ENCODE results near the gene DELE1. TPM values are rescaled to one million over a fixed set of nuclear protein-coding genes. Genes with fewer than 3 reads are reported as not detected.
A peak's percentile ranks its signal among the peaks of the same experiment; 100 is the strongest.

DELE1 gene
- total RNA-seq, 1 experiment from 2014 or later = 81.5 TPM

DNA sequence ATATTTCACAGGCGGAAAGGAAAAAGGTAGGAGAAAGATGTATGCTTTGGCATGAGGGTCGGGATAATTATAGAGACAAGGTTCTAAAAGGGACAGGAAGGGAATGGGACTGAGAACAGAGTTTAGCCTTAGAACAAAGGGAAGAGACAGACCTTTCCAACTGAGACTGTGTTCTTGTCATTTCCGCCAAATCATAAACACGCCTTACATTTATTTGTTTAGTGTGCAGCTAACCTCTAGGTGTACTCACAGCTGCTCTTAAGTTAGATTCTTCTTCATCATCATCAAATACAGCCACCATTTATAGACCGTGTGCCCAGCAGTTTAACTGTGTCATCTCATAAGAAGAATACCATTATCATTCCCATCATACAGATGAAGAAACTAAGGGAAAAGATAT lies 5.9 kb upstream of the DELE1 start:
- ChIA-PET POLR2A (no interaction called here), CTCF (interaction anchor here (1.2 to 7.8 kb wide), 2 partner anchors 28 to 37 kb away, joined by 3 to 74 read pairs; partner anchors contain the start of gene PCDH1)
- no peak overlapping the region for H3K4me3 Mint-ChIP-seq
- no peak for ATAC-seq
- peaks cover 31% of the 10 kb centered on the region for H3K4me1 Mint-ChIP-seq
- no peak overlapping the region for H3K27ac Mint-ChIP-seq
- no peak for DNase-seq (ENCODE audit: low spot score)
- H3K27me3 Mint-ChIP-seq (ENCODE audit: low read depth) = peaks cover 24% of the 10 kb centered on the region
- no peaks in the 10 kb centered on the region for H3K9me3 Mint-ChIP-seq
- H3K36me3 Mint-ChIP-seq = no peaks in the 10 kb centered on the region
- TF ChIP-seq, protein P1, sequence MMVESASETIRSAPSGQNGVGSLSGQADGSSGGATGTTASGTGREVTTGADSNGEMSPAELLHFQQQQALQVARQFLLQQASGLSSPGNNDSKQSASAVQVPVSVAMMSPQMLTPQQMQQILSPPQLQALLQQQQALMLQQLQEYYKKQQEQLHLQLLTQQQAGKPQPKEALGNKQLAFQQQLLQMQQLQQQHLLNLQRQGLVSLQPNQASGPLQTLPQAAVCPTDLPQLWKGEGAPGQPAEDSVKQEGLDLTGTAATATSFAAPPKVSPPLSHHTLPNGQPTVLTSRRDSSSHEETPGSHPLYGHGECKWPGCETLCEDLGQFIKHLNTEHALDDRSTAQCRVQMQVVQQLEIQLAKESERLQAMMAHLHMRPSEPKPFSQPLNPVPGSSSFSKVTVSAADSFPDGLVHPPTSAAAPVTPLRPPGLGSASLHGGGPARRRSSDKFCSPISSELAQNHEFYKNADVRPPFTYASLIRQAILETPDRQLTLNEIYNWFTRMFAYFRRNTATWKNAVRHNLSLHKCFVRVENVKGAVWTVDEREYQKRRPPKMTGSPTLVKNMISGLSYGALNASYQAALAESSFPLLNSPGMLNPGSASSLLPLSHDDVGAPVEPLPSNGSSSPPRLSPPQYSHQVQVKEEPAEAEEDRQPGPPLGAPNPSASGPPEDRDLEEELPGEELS (CRISPR knock-in tag; IDR thresholded peaks at IDR 0.05) = no peak
- TF ChIP-seq NR3C1 (CRISPR knock-in tag; conservative IDR thresholded peaks at IDR 0.05; ENCODE audit: low read depth) = no peak
- no peak for TF ChIP-seq ZNF263 (CRISPR knock-in tag; IDR thresholded peaks at IDR 0.05; ENCODE audit: low read depth)
- TF ChIP-seq, protein P2, sequence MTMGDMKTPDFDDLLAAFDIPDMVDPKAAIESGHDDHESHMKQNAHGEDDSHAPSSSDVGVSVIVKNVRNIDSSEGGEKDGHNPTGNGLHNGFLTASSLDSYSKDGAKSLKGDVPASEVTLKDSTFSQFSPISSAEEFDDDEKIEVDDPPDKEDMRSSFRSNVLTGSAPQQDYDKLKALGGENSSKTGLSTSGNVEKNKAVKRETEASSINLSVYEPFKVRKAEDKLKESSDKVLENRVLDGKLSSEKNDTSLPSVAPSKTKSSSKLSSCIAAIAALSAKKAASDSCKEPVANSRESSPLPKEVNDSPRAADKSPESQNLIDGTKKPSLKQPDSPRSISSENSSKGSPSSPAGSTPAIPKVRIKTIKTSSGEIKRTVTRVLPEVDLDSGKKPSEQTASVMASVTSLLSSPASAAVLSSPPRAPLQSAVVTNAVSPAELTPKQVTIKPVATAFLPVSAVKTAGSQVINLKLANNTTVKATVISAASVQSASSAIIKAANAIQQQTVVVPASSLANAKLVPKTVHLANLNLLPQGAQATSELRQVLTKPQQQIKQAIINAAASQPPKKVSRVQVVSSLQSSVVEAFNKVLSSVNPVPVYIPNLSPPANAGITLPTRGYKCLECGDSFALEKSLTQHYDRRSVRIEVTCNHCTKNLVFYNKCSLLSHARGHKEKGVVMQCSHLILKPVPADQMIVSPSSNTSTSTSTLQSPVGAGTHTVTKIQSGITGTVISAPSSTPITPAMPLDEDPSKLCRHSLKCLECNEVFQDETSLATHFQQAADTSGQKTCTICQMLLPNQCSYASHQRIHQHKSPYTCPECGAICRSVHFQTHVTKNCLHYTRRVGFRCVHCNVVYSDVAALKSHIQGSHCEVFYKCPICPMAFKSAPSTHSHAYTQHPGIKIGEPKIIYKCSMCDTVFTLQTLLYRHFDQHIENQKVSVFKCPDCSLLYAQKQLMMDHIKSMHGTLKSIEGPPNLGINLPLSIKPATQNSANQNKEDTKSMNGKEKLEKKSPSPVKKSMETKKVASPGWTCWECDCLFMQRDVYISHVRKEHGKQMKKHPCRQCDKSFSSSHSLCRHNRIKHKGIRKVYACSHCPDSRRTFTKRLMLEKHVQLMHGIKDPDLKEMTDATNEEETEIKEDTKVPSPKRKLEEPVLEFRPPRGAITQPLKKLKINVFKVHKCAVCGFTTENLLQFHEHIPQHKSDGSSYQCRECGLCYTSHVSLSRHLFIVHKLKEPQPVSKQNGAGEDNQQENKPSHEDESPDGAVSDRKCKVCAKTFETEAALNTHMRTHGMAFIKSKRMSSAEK (CRISPR knock-in tag; IDR thresholded peaks at IDR 0.05; ENCODE audit: borderline replicate concordance) = no peak
- TF ChIP-seq SMAD4 (CRISPR knock-in tag; IDR thresholded peaks at IDR 0.05) = no peak
- TF ChIP-seq, protein P3, sequence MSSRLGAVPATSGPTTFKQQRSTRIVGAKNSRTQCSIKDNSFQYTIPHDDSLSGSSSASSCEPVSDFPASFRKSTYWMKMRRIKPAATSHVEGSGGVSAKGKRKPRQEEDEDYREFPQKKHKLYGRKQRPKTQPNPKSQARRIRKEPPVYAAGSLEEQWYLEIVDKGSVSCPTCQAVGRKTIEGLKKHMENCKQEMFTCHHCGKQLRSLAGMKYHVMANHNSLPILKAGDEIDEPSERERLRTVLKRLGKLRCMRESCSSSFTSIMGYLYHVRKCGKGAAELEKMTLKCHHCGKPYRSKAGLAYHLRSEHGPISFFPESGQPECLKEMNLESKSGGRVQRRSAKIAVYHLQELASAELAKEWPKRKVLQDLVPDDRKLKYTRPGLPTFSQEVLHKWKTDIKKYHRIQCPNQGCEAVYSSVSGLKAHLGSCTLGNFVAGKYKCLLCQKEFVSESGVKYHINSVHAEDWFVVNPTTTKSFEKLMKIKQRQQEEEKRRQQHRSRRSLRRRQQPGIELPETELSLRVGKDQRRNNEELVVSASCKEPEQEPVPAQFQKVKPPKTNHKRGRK (CRISPR knock-in tag; IDR thresholded peaks at IDR 0.05; ENCODE audit: borderline replicate concordance) = no peak
- no peak for TF ChIP-seq FOXP1 (CRISPR knock-in tag; IDR thresholded peaks at IDR 0.05; ENCODE audit: borderline replicate concordance)
- TF ChIP-seq KAT7 (CRISPR knock-in tag; IDR thresholded peaks at IDR 0.05; ENCODE audit: borderline replicate concordance) = no peak
- TF ChIP-seq FOXJ3 (CRISPR knock-in tag; IDR thresholded peaks at IDR 0.05; ENCODE audit: borderline replicate concordance) = no peak
- no peak for TF ChIP-seq RELA (CRISPR knock-in tag; IDR thresholded peaks at IDR 0.05; ENCODE audit: borderline replicate concordance)
- TF ChIP-seq, protein P4, sequence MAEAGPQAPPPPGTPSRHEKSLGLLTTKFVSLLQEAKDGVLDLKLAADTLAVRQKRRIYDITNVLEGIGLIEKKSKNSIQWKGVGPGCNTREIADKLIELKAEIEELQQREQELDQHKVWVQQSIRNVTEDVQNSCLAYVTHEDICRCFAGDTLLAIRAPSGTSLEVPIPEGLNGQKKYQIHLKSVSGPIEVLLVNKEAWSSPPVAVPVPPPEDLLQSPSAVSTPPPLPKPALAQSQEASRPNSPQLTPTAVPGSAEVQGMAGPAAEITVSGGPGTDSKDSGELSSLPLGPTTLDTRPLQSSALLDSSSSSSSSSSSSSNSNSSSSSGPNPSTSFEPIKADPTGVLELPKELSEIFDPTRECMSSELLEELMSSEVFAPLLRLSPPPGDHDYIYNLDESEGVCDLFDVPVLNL (CRISPR knock-in tag; IDR thresholded peaks at IDR 0.05; ENCODE audit: borderline replicate concordance, low read depth) = no peak

DNA sequence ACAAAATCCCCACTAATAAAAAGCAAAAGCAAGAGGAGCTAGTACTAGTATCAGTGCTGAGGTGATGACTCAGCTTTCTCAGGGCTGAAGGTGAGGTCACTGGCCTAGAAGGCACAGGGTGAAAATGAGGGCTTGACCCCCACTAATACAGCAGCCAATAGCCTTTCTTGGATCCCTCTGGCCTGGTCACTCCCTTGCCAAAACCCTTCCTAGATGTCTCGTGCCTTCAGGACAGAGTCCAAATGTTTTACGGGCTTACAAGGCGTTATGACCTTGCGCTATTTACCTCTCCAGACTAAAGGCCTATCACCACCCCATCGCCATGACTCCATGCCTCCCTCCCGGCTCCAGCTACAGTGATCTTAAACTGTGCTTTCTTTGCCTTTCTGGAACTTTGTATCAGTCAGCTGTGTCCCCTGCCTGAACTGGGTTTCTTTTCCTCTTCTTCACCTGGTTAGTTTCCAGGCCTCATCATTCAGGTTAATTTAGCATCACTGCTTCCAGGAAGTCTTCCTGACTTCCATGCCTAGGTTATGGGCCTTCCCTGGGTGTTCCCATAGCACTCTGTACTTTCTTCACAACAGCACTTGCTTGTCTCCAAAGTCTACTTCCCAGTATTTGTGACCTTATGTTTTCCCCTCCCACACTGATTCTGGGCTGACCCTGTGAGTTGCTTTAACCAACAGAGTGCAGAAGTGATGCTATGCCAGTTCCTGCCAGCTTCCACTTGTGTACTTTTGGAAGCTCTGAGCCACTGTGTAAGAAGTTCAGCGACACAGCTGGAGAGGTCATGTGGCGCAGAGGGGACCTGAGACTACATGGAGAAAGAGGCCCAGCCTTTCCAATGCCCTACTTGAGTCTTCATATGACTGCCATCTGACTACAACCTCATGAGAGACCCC lies 4.2 kb upstream of the DELE1 start:
- ChIA-PET POLR2A (no interaction called here), CTCF (interaction anchor here (2.1 to 7.8 kb wide), 2 partner anchors 39 to 41 kb away, joined by 5 to 74 read pairs; partner anchors contain the start of gene PCDH1)
- ATAC-seq = no peak
- DNase-seq (ENCODE audit: low spot score) = no peak
- H3K27me3 Mint-ChIP-seq (ENCODE audit: low read depth) = peaks cover 11% of the 10 kb centered on the region
- H3K4me1 Mint-ChIP-seq = peaks cover 31% of the 10 kb centered on the region
- H3K9me3 Mint-ChIP-seq = no peaks in the 10 kb centered on the region
- TF ChIP-seq CREM (CRISPR knock-in tag; IDR thresholded peaks at IDR 0.05) (no peak), ZNF219 (CRISPR knock-in tag; IDR thresholded peaks at IDR 0.05; ENCODE audit: borderline replicate concordance) (no peak), ZNF416 (CRISPR knock-in tag; IDR thresholded peaks at IDR 0.05) (no peak), MYBL2 (CRISPR knock-in tag; IDR thresholded peaks at IDR 0.05) (no peak), GRHL2 (CRISPR knock-in tag; IDR thresholded peaks at IDR 0.05; ENCODE audit: insufficient replicate concordance, severe bottlenecking) (no peak), ZBTB21 (CRISPR knock-in tag; IDR thresholded peaks at IDR 0.05; ENCODE audit: borderline replicate concordance) (no peak), MXD4 (CRISPR knock-in tag; IDR thresholded peaks at IDR 0.05; ENCODE audit: borderline replicate concordance) (no peak), SMAD3 (CRISPR knock-in tag; IDR thresholded peaks at IDR 0.05; ENCODE audit: borderline replicate concordance) (no peak)
- TF ChIP-seq, protein P4 (CRISPR knock-in tag; IDR thresholded peaks at IDR 0.05; ENCODE audit: borderline replicate concordance, low read depth) = no peak
- TF ChIP-seq, protein P5, sequence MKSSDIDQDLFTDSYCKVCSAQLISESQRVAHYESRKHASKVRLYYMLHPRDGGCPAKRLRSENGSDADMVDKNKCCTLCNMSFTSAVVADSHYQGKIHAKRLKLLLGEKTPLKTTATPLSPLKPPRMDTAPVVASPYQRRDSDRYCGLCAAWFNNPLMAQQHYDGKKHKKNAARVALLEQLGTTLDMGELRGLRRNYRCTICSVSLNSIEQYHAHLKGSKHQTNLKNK (CRISPR knock-in tag; IDR thresholded peaks at IDR 0.05) = no peak
- peak overlapping the region; percentile 34; the same call in 1 of the 2 replicates for H3K27ac Mint-ChIP-seq
- no peak overlapping the region for H3K4me3 Mint-ChIP-seq
- peaks cover 5% of the 10 kb centered on the region for H3K36me3 Mint-ChIP-seq
